GM20431 (cell line): ENCODE measurements around the gene GNA14.

Source experiments
- in situ Hi-C: fragments of 300-500 bp; cut with MseI, MboI; formaldehyde crosslinking; loops from one replicate; pipeline ENCODE4 v1.15.0; 2020; ENCODE audit warnings: low sequenced_read_pairs; ENCODE audit not compliant: unreplicated experiment

GNA14 gene

DNA sequence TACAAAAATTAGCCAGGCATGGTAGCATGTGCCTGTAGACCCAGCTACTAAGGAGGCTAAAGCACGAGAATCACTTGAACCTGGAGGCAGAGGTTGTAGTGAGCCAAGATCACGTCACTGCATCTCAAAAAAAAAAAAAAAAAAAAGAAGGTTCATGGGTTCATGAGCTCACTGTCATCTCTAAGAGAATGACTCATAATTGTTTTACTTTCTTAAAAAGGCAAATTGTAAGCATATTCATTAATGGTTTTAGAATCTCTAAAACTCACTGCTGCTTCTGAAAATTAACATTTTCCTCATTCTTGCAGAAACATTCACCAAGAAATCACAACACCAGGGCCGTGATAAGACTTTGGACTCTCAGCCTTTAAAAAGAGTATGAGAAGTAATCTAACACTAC is 103.6 kb downstream of the GNA14 start:
- in situ Hi-C loops: no loop called here

DNA sequence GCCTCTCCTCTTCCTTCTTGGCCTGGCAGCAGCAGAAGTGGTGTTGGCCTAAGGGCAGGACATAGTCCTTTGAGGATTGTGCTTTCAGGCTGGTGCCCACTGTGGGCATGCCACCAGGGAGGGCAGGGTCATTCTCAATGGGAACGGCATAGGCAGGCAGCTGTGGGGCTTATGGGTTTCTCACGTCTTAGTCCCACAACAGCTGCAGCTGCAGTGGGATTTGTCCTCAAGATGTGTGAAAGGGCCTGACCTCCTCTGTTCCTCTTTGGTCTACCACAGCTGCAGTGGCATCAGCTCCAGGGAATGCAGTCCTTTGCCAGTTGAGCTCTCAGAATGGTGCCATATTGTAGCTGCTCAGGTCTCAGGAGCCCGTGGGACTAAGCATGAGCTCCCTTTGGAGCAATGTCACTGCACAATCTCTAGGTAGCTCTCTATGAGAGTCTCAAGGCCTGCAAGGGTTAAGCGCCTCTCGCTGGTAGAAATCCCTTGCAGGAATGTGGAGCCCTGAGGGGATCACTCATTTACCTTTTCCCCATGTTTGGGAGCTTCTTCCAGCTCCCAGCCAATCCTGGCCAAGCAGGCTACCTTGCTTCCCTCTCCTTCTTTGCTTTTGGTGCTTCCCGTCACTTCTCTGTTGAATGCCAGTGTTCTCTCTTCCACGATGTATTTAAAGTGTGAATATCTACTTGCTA is 104.8 kb downstream of the GNA14 start:
- in situ Hi-C loops: no loop called here

DNA sequence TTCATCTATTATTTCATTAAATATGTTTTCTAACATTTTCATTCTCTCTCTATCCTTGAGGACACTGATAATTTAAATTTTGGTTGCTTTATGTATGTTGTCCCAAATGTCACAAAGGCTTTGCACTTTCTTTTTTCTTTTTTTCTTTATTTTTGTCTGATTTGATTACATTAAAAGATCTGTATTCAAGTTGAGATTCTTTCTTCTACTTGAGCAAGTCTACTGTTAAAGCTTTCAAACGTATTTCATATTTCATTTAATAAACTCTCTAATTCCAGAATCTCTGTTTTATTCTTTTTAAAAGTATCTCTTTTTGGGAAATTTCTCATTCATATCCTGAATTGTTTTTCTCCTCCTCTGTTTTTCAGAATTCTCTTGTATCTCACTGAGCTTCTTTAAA is 106.5 kb downstream of the GNA14 start:
- in situ Hi-C loops: no loop called here

DNA sequence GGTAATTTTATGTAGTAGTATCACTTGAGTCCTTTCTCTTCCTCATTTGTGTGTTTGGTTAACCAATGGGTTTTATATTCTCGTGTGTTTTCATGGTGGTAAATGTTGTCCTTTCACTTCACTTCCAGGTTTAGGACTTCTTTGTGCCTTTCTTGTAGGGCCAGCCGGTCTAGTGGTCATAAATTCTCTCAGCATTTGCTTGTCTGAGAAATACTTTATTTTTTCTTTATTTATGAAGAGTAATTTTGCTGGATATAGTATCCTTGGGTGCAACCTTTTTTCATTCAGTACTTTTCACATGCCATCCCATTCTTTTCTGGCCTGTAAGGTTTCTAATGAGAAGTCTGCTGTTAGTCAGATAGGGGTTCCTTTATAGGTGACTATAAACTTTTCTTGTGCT is 107.1 kb downstream of the GNA14 start:
- in situ Hi-C loops: no loop called here

DNA sequence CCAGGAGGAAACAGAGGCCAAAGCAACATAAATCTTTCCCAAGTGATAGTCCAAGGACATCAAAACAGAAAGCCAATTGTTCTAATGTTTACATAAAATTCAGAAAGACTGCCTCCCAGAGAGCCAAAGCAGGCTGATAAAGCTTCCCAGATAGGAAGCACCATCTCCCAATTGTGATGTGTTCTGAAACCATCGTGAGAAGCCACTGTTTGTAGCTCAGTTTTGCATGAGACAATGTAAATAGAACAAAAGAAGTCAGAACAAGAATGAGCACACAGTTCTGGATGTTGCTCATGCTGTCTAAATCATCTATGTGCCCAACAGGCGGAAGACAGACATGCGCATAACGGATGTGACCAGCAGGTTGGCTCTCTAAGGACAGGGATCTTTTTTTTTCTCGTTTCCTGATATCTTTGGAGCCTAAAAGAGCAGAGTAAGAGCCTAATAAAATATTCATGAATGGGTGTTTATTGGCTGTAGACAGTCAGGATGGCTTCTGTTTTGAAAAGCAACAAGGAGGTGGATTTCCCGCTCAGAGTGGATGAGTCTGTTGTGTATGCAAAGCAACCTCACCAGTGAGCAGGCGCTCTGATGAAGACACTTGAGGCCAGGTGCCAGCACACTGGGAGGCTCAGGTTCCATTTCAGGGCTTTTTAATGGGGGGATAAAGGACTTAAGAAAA is 113.6 kb downstream of the GNA14 start:
- in situ Hi-C loops: no loop called here

DNA sequence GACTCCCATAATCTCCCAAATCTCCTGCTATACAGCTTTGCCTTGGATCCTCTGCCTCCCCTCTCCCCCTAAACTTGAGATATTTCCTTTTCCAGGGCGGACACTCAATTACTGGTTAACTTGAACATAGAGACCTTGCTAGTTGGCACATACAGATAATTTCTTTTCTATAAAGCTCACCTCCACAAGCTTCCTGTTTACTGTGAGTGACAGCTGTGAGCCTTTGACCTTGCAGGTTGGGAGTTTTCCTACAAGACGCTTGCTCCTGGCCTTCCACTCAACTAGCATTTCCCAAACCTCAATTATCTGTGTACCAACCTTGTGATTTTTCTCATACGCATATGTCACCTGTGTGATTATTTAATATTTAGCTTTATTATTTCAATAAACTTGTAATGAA is 114.5 kb downstream of the GNA14 start:
- in situ Hi-C loops: no loop called here

DNA sequence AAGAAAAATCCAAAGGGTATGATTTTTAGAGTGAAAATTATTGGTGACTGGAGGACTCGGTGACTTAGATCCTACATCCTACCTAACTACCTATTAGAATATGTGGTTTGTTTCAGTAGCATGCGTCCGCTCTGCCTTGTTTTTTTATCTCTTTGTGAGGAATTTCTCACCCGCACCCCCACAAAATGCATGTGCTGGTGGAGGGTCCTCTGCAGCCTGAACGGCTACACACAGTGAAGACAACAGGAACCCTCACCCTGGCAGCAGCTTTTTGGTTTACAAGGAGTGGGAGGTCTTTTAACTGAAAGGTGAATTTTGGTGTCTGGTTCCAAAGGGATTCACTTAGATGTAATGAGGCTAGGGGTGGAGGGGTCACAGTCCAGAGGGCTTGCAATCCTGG is 115.5 kb downstream of the GNA14 start:
- in situ Hi-C loops: no loop called here

DNA sequence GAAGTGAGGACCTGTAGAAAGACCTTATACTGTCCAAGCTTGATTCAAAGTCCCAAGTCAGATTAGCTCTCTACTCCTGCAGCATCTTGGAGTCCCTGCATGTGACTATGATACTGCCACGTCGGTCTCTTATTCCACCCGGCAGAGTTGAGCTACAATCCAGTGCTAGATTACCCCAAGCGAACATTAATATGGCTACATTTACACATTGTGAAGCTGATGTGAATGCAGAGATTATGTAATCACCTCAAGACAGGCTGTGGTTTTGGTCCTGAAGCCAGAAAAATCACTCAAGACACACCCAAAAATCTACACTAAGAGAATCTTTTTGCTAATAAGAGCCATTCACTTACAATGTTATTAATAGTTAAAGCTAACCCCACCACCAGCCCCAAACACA is 116.7 kb downstream of the GNA14 start:
- in situ Hi-C loops: no loop called here

DNA sequence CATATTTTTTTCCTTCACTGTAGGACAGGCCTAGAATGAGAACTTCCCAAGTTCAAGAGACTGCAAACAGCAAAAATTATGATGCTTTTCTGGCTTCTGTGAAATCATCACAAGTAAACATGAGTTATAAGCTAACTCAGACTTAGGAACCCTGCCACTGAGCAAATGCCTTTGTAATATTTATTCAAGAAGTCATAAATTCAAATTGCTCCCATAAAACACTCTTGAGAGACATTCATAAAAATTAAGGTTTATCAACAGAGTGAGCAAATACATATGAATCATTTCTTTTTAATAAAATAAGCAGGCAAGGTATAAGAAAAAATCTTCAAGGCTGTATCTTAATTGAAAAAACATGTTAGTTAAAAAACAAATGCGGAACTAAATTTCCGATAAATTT is 124.2 kb downstream of the GNA14 start:
- in situ Hi-C loops: no loop called here

DNA sequence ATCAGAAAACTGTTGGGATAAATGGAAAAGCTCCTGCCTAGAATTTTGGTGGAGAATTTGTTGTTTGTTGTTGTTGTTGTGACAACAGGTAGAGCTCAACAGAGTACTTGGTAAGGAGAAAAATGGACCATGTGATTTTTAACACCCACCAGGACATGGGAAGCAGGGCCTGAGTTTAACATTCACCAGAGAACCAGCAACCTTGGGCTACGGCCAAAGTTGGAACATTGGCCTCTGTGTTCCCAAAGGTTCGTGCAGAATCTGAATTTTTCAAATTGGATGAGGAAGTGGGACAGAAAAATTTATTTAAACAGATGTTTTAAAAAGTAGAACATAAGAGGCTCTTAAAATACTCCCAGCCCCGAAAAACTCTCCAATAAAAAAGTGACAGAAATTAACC is 127.0 kb downstream of the GNA14 start:
- in situ Hi-C loops: no loop called here

DNA sequence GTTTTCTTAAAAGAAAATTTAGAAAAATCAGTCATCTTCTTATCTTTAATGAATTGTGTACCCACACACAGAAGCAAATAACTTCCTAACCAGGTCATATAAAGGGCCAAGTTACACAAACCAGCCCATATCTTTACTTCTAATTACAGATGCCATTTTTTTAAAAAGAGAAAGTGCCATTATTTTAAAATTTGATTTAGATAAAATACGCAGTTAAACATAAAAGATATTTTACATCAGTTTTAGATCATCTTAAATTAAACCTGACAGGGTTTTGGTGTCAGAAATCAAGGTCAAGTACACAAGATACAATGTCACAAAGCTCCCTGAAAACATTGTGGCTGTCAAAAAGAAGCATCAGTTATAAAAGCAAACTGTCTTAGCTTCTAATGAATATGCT is 129.4 kb downstream of the GNA14 start:
- in situ Hi-C loops: no loop called here

DNA sequence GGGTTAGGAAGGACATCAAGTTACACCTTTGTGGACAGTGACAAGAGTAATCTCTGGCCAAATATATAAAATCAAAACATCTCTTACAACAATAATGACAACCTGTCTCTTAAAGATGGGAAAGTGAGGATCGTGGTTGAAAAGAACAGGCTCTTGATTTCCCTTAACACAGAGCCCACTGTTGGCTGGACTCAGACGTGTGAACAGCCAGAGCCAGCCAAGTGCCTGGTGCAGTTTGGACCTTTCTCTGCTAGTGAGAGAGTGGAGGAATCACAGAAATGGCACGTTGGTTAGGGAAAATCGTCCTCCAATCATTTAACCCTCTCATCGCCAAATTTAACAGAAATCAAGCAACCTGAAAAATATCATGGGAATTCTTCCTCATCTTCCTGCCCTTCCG is 131.3 kb downstream of the GNA14 start:
- in situ Hi-C loops: no loop called here

DNA sequence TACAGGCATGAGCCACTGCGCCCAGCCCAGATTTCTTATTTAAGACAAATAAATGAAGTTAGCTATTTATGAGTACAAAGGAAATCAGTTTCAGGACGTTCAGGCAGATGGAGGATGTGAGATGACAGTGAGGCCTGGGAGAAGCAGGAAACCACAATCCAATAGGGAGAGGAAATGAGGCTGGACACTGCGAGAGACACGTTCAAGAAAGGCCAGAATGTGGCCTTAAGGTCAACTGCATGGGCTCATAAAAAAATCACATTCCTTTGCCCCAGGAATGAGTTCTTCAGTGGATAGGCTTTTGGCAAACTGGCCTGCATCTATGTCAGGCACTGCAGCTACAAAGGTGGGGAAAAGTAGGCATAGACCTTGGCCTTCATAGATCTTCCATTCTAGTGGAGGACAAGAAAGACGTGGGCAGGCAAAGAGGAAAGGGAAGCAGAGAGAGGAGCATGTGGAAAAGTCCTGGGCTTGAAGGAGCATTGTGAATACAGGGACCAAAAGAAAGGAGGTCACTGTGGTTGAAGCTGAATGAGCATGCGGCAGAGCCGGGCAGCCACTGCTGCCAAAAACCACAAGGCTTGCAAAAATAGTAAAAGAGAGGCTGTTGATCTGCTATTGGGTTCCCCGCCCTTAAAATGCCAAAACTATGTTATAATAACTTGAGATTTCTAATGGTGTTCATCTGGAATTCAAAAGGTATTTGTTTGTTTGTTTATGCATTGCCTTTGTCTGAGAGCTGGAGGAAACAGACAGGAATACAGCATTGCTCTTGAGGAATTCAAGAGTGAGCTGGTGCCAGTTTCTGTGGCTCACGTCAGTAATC is 133.0 kb downstream of the GNA14 start:
- in situ Hi-C loops: no loop called here

DNA sequence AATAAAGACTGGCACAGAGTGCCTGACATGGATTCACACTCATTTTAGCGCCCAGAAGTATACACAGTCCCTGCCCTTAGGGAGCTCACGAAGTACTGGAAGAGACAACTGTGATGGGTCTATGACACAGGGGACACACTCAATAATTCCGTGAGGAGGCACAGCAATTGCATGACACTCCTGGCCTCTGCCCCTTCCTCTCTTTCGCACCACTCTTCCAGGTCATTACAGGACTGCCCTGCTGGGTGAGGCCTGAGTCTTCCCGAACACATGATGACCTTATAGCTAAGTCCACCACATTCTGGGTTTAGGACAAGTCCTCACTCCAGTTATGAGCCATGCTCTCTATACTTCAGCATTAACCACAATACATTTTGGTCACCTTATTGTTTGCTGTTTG is 134.7 kb downstream of the GNA14 start:
- in situ Hi-C loops: no loop called here

DNA sequence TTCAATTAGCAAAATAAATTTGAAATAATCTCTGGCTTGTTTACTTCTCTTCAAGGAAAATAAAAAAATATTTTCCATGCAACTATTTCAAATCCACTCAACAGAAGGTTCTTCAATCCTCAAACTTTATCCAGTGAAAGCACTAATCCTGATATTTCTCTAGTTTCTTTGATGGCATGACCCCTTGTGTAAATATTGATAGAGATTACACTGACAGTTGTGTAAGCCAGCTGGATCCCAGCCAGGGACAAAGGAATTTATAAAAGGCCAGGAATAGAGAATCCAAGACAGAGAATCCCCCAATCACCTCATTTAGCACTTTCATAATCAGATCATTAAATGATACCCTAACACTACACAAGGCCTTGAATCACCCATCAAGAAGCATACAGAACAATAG is 135.2 kb downstream of the GNA14 start:
- in situ Hi-C loops: no loop called here

DNA sequence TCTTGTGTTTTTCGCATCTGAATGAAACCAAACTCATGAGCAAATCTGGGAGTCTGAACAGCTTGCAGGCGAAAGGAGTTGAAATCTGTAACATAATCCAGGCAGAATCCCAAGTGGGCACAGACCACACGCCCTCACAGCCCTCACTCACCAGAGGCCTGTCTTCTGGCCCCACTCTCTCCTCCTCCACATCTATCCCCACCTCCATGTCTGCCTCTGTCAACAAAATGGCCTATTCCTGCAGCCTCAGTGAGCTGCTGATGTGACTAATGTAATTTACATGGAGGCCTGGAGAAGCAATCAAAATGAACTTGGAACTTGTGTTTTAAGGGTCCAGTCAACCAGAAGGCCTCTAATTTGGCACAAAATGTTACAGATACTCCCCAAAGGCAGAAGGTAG is 136.6 kb downstream of the GNA14 start:
- in situ Hi-C loops: no loop called here

DNA sequence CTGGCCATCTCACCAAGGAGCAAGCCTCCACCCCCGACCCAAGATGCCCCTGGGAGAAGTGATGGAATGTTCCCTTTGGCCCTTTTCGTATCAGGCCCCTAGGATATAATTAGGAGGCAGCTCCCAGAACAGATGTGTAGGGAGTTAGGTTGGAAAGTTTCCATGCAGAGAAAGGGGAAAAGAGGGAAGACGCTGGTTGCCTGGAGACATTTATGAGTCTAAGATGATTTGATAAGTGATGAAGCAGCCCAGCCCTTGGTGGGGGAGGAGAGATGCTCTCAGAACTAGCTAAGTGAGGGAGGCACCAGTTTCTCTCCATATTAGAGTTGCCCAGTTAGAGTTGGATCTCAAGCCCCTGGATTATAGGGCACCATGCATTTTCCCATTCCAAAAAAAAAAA is 137.5 kb downstream of the GNA14 start:
- in situ Hi-C loops: no loop called here

DNA sequence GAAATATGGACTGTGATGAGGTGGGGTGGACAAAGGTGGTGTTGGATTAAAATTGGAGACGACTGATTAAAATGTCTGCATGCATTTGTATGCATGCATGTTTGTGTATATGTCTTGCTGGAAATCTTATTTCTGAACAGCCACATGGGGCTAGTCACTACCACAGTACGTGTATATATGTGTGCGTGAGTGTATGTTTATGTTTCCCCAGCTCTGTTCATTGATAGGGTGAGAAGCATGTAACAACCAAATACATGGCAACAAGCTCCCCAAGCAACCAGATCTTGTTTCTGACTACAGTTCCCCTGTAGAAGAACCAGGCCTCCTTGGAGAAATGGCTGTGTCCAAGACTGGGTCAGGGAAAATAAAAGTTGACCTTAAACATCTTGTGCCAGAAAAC is 139.7 kb downstream of the GNA14 start:
- in situ Hi-C loops: no loop called here

DNA sequence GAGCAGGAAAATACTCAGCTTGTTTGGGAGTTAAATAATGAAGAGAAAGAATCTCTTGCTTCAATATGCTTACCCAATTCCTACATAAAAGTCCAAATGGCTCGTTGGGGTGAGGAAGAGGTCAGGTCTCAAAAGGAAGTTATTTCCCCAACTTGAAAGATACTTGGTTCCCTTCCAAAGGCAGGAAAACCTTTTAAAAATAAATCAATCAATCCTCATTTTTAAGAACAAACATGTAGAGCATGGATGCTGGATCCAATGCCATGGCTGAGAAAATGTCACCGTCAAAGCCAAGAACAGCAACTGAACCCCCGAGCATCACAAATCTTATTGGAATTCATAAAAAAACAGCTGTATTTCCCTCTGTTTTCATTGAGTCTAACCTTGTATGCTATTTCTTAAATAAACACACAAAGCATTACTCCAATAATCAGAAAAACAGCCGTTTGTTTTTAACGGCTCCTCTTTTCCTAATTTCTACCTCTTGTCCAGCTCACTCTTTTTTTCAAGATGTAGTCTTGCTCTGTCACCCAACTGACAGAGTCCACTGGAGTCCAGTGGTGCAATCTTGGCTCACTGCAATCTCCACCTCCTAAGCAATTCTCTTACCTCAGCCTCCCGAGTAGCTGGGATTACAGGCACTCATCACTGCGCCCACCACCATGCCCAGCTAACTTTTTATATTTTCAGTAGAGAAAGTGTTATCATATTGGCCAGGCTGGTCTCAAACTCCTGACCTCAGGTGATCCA is 140.7 kb downstream of the GNA14 start:
- in situ Hi-C loops: no loop called here

DNA sequence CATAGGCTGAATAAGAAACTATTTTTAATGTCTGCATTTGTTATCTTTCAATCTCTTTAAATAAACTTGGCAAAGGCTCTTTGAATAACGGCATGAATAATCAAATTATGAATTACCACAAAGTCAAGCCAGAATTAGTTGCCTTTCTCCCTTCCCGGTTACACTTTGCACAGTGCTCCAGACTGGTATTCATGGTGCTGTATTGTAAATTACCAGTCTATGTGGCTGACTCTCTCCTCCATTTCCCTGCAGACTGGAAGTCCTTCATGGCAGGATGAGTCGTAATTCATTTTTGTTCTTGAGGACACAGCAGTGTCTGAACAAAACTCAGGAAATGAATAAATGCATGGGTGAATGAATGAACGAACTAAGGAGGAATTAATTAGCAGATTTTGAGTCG is 142.9 kb downstream of the GNA14 start:
- in situ Hi-C loops: no loop called here

DNA sequence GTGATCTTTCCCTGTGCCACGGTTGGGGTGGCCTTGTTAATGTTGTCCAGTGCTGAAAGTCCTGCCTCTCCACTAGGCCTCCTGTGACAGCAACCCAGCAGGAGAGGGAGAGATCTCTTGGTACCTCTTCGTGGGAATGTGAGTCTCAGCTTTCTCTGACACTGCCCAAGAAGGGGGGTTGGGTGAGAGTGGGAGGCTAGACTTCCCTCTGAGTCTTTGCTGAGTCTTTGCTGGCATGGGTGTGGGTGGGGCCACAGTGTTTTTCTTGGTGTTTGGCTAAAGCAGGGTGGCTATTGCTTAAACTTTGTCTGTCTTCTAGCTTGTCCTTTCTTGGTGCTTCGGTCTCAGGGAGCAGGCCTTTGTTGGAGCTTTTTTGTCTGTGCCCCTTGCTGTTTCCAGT is 145.6 kb downstream of the GNA14 start:
- in situ Hi-C loops: no loop called here
